HG02571 (cell line): ENCODE measurements around the gene CYP20A1.
A peak's percentile ranks its signal among the peaks of the same experiment; 100 is the strongest.
"Not testable (repeated sequence)": the region's sequence is repeated elsewhere in the genome, so short reads cannot be mapped to it uniquely, and the experiment has no call there.

ENCODE experiments used
- ATAC-seq: cut with Tn5 transposase; IDR thresholded peaks from one replicate; pipeline ENCODE4 v1.9.1; 2021; ENCODE audit warnings: mild to moderate bottlenecking, moderate library complexity; ENCODE audit not compliant: unreplicated experiment

CYP20A1 gene

GRCh38 chr2:203279288-203279687 is 40.5 kb downstream of the CYP20A1 start:
- ATAC-seq: no peak

GRCh38 chr2:203280428-203281064 is 41.7 kb downstream of the CYP20A1 start:
- no peak for ATAC-seq

GRCh38 chr2:203282101-203282500 is 43.3 kb downstream of the CYP20A1 start:
- no peak for ATAC-seq

GRCh38 chr2:203286532-203286931 is 47.7 kb downstream of the CYP20A1 start:
- ATAC-seq: no peak

GRCh38 chr2:203301667-203302066 is 62.8 kb downstream of the CYP20A1 start:
- no peak for ATAC-seq

- ATAC-seq: not testable (repeated sequence)
Measured at GRCh38 chr2:203302586-203302985, 63.8 kb downstream of the CYP20A1 start.

GRCh38 chr2:203310688-203311436 is 72.0 kb downstream of the CYP20A1 start:
- ATAC-seq: no peak

GRCh38 chr2:203326356-203326755 is 87.5 kb downstream of the CYP20A1 start:
- ATAC-seq: no peak

- no peak for ATAC-seq
Measured at GRCh38 chr2:203327582-203327900, 88.7 kb downstream of the CYP20A1 start.

GRCh38 chr2:203327901-203328759 is 89.3 kb downstream of the CYP20A1 start, which contains the start of gene ABI2:
TSS of gene ABI2 (plus strand) at chr2:203328394. CDS start at chr2:203328515, 121 bp downstream.
- peak; percentile 71 for ATAC-seq

GRCh38 chr2:203328760-203329540 is 90.1 kb downstream of the CYP20A1 start:
- ATAC-seq: peak; percentile 58

- no peak for ATAC-seq
Measured at GRCh38 chr2:203330434-203330833, 91.6 kb downstream of the CYP20A1 start.

- no peak for ATAC-seq
Measured at GRCh38 chr2:203338322-203338721, 99.5 kb downstream of the CYP20A1 start.

- no peak for ATAC-seq
Measured at GRCh38 chr2:203340791-203341487, 102.1 kb downstream of the CYP20A1 start.

GRCh38 chr2:203341741-203342310 is 103.0 kb downstream of the CYP20A1 start:
- ATAC-seq: no peak

- ATAC-seq: not testable (repeated sequence)
Measured at GRCh38 chr2:203342374-203342773, 103.6 kb downstream of the CYP20A1 start.

GRCh38 chr2:203344667-203345066 is 105.8 kb downstream of the CYP20A1 start:
- no peak for ATAC-seq

- no peak for ATAC-seq
Measured at GRCh38 chr2:203346612-203347011, 107.8 kb downstream of the CYP20A1 start.

- no peak for ATAC-seq
Measured at GRCh38 chr2:203347375-203347774, 108.6 kb downstream of the CYP20A1 start.
